Parathyroid adenoma (tissue), 2 donors: Measurements from ENCODE around the gene LTBP1.

ENCODE experiments used
- H2AFZ ChIP-seq: fragments of 300-600 bp; sonication (generic); one replicate; pipeline ENCODE4 v1.7.0; 2017; ENCODE audit warnings: antibody characterized with exemption, mild to moderate bottlenecking
- H3K27ac ChIP-seq: fragments of 300-600 bp; sonication (generic); one replicate; pipeline ENCODE4 v1.7.0; 2017
- H3K27me3 ChIP-seq: fragments of 300-600 bp; sonication (generic); one replicate; pipeline ENCODE4 v1.7.0; 2017; ENCODE audit warnings: low read length; ENCODE audit not compliant: control insufficient read depth, insufficient read depth
- H3K36me3 ChIP-seq: fragments of 300-600 bp; sonication (generic); one replicate; pipeline ENCODE4 v1.7.0; 2017; ENCODE audit warnings: low read length; ENCODE audit not compliant: control insufficient read depth, insufficient read depth
- H3K4me1 ChIP-seq: fragments of 300-600 bp; sonication (generic); one replicate; pipeline ENCODE4 v1.7.0; 2017; ENCODE audit warnings: control low read depth
- H3K4me2 ChIP-seq: fragments of 300-600 bp; sonication (generic); one replicate; pipeline ENCODE4 v1.7.0; 2017; ENCODE audit warnings: low read length
- H3K4me3 ChIP-seq: fragments of 300-600 bp; sonication (generic); one replicate; pipeline ENCODE4 v1.7.0; 2017; ENCODE audit warnings: low read depth, low read length
- H3K79me2 ChIP-seq: fragments of 300-600 bp; sonication (generic); one replicate; pipeline ENCODE4 v1.7.0; 2017; ENCODE audit warnings: control low read depth
- H3K9ac ChIP-seq: fragments of 300-600 bp; sonication (generic); one replicate; pipeline ENCODE4 v1.7.0; 2017; ENCODE audit warnings: mild to moderate bottlenecking
- H3K9me3 ChIP-seq: fragments of 300-600 bp; sonication (generic); one replicate; pipeline ENCODE4 v1.7.0; 2017; ENCODE audit warnings: low read length; ENCODE audit not compliant: control insufficient read depth
- TF ChIP-seq, protein P1 (sequence below): fragments of 300-600 bp; sonication (generic); IDR thresholded peaks from one replicate; pipeline ENCODE4 v1.7.0; 2017; ENCODE audit warnings: antibody characterized with exemption, mild to moderate bottlenecking
- donor health status: primary hyperparathyroidism.

The LTBP1 gene

DNA sequence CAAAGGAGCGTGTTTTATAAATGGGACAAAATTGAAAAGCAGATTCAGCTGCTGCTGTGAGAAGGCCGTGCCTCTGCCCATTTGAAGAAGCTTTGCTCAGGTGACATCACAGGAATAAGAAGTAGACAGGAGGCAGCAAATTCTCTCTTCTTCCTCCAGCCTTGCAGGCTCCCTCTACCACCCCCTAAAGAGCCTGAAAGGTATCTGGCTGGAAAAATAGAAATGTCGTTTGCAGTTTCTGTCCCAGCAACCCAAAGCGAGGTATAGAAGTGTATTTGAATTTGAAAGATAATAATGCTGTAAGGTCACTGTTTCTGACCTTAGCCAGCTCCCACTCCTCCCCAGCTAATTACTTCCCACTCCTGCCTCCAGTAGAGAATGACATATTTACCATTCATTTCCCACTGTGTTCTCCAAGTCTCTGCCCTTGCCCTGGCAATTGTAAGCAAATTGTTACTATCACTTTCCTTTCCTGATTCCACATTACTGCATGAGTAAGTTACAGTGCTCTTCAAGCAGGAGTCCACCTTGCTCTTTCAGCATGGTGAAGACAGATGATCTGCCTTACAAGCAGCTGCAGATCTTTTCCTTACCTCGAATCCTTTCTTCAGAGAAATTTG lies 472.9 kb downstream of the LTBP1 start:
- H3K4me1 ChIP-seq = no peaks in the 10 kb centered on the region
- TF ChIP-seq, protein P1, sequence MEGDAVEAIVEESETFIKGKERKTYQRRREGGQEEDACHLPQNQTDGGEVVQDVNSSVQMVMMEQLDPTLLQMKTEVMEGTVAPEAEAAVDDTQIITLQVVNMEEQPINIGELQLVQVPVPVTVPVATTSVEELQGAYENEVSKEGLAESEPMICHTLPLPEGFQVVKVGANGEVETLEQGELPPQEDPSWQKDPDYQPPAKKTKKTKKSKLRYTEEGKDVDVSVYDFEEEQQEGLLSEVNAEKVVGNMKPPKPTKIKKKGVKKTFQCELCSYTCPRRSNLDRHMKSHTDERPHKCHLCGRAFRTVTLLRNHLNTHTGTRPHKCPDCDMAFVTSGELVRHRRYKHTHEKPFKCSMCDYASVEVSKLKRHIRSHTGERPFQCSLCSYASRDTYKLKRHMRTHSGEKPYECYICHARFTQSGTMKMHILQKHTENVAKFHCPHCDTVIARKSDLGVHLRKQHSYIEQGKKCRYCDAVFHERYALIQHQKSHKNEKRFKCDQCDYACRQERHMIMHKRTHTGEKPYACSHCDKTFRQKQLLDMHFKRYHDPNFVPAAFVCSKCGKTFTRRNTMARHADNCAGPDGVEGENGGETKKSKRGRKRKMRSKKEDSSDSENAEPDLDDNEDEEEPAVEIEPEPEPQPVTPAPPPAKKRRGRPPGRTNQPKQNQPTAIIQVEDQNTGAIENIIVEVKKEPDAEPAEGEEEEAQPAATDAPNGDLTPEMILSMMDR = no peak

DNA sequence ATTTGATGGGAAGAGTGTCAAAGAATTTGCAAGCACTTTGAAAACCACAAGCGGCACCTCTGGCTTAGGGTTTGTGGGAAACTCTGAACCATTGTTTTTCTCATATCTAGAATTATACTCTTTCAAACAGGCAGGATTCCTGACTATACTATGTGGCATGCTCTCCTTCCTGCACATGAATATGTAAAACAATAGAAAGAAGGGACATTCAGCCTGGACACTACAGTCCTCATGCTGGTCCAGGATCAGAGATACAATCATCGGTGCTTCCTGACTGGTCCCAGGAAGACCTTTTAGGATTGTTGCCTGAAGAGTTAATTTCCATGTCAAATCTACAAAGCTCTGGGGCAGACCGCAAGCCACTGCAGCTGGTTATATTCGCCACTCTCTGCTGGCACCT lies 474.0 kb downstream of the LTBP1 start:
- H3K9me3 ChIP-seq = no peaks in the 10 kb centered on the region
- TF ChIP-seq, protein P1 = no peak
- H3K4me1 ChIP-seq = no peaks in the 10 kb centered on the region
- no peak overlapping the region for H3K9ac ChIP-seq
- no peak overlapping the region for H3K4me2 ChIP-seq
- H3K36me3 ChIP-seq = no peaks in the 10 kb centered on the region
- H3K27me3 ChIP-seq = no peaks in the 10 kb centered on the region
- H2AFZ ChIP-seq = no peak overlapping the region
- no peak overlapping the region for H3K4me3 ChIP-seq
- H3K27ac ChIP-seq = no peak overlapping the region
- H3K79me2 ChIP-seq = no peaks in the 10 kb centered on the region

More for the DNA sequence above, 472.9 kb downstream of the LTBP1 start:
- no peak overlapping the region for H3K4me2 ChIP-seq
- no peaks in the 10 kb centered on the region for H3K27me3 ChIP-seq
- H3K36me3 ChIP-seq = no peaks in the 10 kb centered on the region
- no peaks in the 10 kb centered on the region for H3K79me2 ChIP-seq
- no peak overlapping the region for H2AFZ ChIP-seq
- no peak overlapping the region for H3K4me3 ChIP-seq
- H3K9me3 ChIP-seq = no peaks in the 10 kb centered on the region
- no peak overlapping the region for H3K27ac ChIP-seq
- no peak overlapping the region for H3K9ac ChIP-seq

DNA sequence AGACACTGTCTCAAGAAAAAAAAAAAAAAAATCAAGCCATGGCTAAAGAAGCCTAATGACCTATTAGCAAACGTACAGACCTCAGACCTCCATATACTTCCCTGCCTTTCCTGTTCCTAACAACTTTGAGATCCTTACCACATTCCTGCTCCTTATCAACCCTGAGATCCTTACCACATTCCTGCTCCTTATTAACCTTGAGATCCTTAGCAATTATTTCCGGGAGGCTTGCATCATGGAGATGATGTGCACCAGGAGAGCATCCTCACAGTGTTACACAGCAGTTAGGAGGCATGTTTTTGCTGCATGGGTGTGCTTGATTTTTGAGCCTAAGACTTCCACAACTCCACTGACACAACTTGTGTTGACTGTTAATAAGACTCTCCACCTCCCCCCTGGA lies 475.1 kb downstream of the LTBP1 start:
- Histone ChIP-seq H3K9me3 (no peaks in the 10 kb centered on the region), H2AFZ (no peak overlapping the region), H3K27me3 (no peaks in the 10 kb centered on the region), H3K79me2 (no peaks in the 10 kb centered on the region), H3K36me3 (no peaks in the 10 kb centered on the region), H3K9ac (no peak overlapping the region), H3K4me2 (no peak overlapping the region), H3K4me3 (no peak overlapping the region), H3K4me1 (no peaks in the 10 kb centered on the region), H3K27ac (no peak overlapping the region)
- TF ChIP-seq, protein P1 = no peak

DNA sequence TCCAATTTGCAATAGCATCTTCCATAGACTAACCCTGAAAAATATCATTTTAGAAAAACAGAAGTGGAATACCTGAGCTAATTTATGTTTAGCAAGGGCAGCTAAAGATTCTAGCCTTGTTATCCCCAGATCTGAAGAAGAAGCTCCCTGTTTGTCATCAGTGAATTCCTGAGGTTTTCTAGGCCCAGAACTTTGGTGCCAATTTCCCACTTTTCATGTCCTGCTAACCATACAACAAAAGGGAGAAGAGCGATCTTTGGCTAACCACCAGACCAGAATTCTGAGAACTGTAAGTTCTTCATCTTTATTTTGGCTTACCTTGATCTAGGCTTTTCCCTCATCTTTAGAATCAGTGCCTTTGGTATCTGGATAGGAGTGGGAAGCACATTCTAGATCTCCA lies 478.4 kb downstream of the LTBP1 start:
- H3K9ac ChIP-seq = no peak overlapping the region
- H3K4me1 ChIP-seq = no peaks in the 10 kb centered on the region
- no peak overlapping the region for H2AFZ ChIP-seq
- no peak overlapping the region for H3K4me3 ChIP-seq
- no peaks in the 10 kb centered on the region for H3K36me3 ChIP-seq
- no peaks in the 10 kb centered on the region for H3K27me3 ChIP-seq
- H3K27ac ChIP-seq = no peak overlapping the region
- H3K79me2 ChIP-seq = no peaks in the 10 kb centered on the region
- TF ChIP-seq, protein P1 = no peak
- H3K9me3 ChIP-seq = no peaks in the 10 kb centered on the region
- H3K4me2 ChIP-seq = no peak overlapping the region

DNA sequence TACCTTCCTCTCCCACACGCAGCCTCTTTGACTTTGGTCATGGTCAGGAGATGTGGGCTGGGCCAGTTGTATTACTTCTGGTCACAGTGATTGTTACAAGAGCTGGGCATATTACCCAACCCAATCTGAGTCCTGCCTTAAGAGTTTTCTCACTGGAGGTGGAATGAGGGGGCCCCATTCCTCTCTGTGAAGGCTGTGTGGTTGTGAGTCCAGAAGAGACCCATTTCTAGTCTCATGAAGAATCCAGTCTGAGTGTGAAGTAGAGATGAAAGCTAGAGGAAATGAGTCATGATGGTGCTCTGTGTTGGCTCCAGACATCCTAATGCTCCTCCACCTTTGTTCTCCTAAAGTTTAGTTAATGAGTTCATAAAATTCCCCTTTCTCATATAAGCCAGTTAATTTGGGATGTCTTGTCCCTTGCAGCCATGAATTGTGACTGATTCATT lies 478.9 kb downstream of the LTBP1 start:
- Histone ChIP-seq H3K9me3 (no peaks in the 10 kb centered on the region), H3K27me3 (no peaks in the 10 kb centered on the region), H3K4me1 (no peaks in the 10 kb centered on the region), H2AFZ (no peak overlapping the region), H3K4me2 (no peak overlapping the region), H3K9ac (no peak overlapping the region), H3K4me3 (no peak overlapping the region), H3K79me2 (no peaks in the 10 kb centered on the region), H3K36me3 (no peaks in the 10 kb centered on the region), H3K27ac (no peak overlapping the region)
- TF ChIP-seq, protein P1 = no peak
